Activated T-helper 17 cell treated with anti-CD3 and anti-CD28 coated beads, Interleukin-2, amount 50 U/mL, for 72 hours (primary cell): Measurements from ENCODE around the gene UGT2B7. TPM values are rescaled to one million over a fixed set of nuclear protein-coding genes. Genes with fewer than 3 reads are reported as not detected.

Experiments
- ATAC-seq: fragments of 150-1000 bp; cut with Tn5 transposase; replicated peaks from 2 replicates; pipeline ENCODE4 v1.10.0; 2021; ENCODE audit warnings: mild to moderate bottlenecking, moderate library complexity
- H3K27ac Mint-ChIP-seq: one replicate; pipeline ENCODE4 v1.8.0; 2022; ENCODE audit warnings: mixed read lengths
- H3K27me3 Mint-ChIP-seq: one replicate; pipeline ENCODE4 v1.8.0; 2022; ENCODE audit warnings: mixed read lengths
- H3K36me3 Mint-ChIP-seq: one replicate; pipeline ENCODE4 v1.8.0; 2022; ENCODE audit warnings: low read depth, mild to moderate bottlenecking, mixed read lengths
- H3K4me1 Mint-ChIP-seq: one replicate; pipeline ENCODE4 v1.8.0; 2022; ENCODE audit warnings: mixed read lengths
- H3K4me3 Mint-ChIP-seq: one replicate; pipeline ENCODE4 v1.8.0; 2022; ENCODE audit warnings: mild to moderate bottlenecking, mixed read lengths
- H3K9me3 Mint-ChIP-seq: one replicate; pipeline ENCODE4 v1.8.0; 2022; ENCODE audit warnings: mixed read lengths
- total RNA-seq, 2 donors: library from RNA; stranded (reverse); gene quantifications; one replicate each; pipeline ENCODE4 v1.2.3, GENCODE V29; 2022

Gene UGT2B7
- total RNA-seq, 2 donors from 2014 or later = not detected

DNA sequence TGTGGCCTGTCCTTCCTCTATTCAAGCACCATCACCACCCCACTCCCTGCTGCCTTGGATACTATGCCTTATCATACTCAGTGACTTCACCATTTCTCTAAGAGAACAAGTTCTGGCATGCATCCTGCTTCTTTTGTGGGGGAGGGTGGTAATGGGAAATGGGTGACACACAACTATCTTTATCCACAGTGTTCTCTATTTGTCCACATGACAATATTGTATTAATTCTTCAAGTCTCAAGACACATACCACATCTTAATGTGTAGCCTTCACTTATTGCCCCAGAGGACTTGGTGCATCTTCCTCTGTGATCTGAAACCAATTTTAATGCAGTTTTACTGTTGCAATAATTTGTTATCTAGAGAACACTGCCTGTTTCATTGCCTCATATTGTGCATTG lies 29.3 kb upstream of the UGT2B7 start:
- H3K27me3 Mint-ChIP-seq = no peaks in the 10 kb centered on the region
- H3K27ac Mint-ChIP-seq = no peak overlapping the region
- H3K4me3 Mint-ChIP-seq = no peak overlapping the region
- H3K9me3 Mint-ChIP-seq = no peaks in the 10 kb centered on the region
- H3K4me1 Mint-ChIP-seq = no peaks in the 10 kb centered on the region
- H3K36me3 Mint-ChIP-seq = no peaks in the 10 kb centered on the region
- no peak for ATAC-seq

DNA sequence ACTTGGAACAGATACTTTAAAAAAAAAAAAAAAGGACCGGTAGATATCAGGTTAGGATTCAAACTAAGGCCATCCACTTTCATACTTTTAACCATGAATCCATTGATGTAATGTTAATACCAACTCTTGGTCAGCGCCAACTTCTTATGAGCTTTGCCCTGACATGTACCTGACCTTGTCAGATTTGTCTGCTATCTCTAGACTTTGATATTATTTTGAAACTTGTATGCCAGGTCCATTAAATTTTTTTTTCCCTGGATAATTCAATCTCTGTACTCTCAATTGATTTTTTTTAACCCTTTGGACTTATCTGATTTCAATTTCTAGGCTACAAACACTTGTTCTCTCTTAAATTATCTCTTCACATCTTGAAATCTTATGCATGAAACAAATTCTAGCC lies 27.2 kb upstream of the UGT2B7 start:
- no peak overlapping the region for H3K4me3 Mint-ChIP-seq
- H3K27ac Mint-ChIP-seq = no peak overlapping the region
- no peaks in the 10 kb centered on the region for H3K9me3 Mint-ChIP-seq
- no peaks in the 10 kb centered on the region for H3K4me1 Mint-ChIP-seq
- no peaks in the 10 kb centered on the region for H3K36me3 Mint-ChIP-seq
- no peak for ATAC-seq
- no peaks in the 10 kb centered on the region for H3K27me3 Mint-ChIP-seq

DNA sequence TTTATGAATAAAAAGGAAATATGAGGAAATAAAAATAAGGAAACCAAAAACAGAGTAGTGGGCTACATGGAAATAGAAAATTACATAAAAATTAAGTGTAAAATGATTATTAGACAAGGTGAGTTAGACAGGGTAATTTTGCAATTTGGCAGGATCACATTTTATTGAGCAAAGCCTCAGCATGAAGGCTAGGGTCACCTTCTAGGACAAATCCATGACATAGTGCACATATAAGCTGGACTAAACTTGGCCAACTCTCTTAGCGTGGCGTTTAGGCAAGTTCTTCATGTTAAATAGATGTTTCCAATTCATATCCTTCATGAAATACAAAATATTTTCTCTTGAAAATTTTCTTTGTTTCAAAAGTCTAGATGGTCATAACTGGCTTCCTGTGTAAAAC lies 25.7 kb upstream of the UGT2B7 start:
- no peaks in the 10 kb centered on the region for H3K36me3 Mint-ChIP-seq
- H3K27ac Mint-ChIP-seq = no peak overlapping the region
- no peaks in the 10 kb centered on the region for H3K4me1 Mint-ChIP-seq
- H3K27me3 Mint-ChIP-seq = no peaks in the 10 kb centered on the region
- no peak for ATAC-seq
- H3K9me3 Mint-ChIP-seq = no peaks in the 10 kb centered on the region
- H3K4me3 Mint-ChIP-seq = no peak overlapping the region

DNA sequence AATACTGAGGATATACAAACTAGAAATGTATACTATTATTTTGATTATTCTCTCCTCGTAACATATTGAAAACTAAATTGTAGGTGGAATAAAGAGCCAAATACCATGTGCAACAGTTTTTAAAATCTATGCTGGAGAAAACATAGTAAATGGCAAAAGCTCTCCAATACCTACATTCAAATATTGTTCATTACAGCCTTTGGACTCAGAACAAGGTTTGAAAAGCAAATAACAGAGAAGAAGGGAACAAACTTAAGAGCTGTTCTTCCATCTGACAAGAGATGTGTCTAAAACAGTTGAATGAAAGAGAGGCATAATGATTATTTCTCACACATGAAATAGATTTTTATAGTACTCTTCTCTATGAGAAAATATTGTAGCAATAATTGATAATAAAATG lies 25.0 kb upstream of the UGT2B7 start:
- Mint-ChIP-seq H3K27me3 (no peaks in the 10 kb centered on the region), H3K4me1 (no peaks in the 10 kb centered on the region), H3K36me3 (no peaks in the 10 kb centered on the region), H3K27ac (no peak overlapping the region), H3K9me3 (no peaks in the 10 kb centered on the region), H3K4me3 (no peak overlapping the region)
- ATAC-seq = no peak

DNA sequence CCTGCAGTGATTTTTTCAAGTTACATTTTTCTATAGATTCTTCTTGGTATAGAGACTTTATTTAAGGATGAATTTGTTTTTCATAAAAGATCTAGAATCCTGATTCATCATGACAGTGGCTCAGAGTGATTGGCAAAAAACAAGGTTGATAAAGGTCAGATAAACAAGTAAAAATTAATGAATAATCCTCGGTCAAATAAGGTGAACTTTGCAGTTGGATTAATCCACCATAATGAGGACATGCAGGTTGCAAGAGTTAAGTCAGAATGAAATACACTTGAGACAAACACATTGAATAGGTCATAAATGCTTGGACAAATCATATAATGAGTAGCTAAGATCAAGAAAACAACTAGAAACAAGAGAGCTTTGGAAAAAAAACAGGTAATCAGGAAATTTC lies 22.9 kb upstream of the UGT2B7 start:
- no peaks in the 10 kb centered on the region for H3K27me3 Mint-ChIP-seq
- no peaks in the 10 kb centered on the region for H3K9me3 Mint-ChIP-seq
- no peak overlapping the region for H3K27ac Mint-ChIP-seq
- H3K36me3 Mint-ChIP-seq = no peaks in the 10 kb centered on the region
- H3K4me1 Mint-ChIP-seq = no peaks in the 10 kb centered on the region
- no peak for ATAC-seq
- no peak overlapping the region for H3K4me3 Mint-ChIP-seq

DNA sequence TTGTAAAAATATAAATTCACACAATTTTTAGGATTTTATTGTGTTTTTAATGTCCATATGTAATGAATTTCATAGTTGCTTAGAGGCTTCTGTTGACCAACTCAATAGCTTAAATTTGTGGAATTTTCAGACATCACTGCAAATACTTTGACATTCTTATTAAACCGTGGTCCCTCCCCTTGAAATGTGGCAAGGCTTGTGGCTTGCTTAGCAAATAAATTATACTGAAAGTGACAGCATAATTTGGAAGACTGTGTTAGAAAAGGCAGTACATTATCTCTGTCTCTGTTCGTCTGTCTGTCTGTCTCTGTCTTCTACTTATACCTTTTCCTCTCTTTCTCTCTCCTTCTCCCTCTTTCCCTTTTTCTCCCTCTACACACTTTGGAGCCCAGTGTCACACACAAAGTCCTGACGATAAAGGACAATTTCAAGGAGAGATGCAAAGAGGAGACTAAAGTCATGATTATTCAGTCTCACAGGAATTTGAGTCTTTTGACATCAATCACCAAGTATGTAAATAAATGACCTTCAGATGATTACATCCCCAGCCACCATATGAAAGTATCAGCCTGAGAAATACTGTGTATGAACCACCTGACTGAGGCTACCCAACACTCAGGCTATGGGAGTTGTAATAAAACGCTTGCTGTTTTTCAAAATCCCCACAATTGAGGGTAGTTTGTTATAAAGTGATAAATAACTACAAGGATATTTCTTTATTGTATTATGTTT lies 21.0 kb upstream of the UGT2B7 start:
- no peaks in the 10 kb centered on the region for H3K36me3 Mint-ChIP-seq
- no peak overlapping the region for H3K27ac Mint-ChIP-seq
- H3K27me3 Mint-ChIP-seq = no peaks in the 10 kb centered on the region
- H3K4me1 Mint-ChIP-seq = no peaks in the 10 kb centered on the region
- H3K4me3 Mint-ChIP-seq = no peak overlapping the region
- H3K9me3 Mint-ChIP-seq = no peaks in the 10 kb centered on the region
- ATAC-seq = no peak

DNA sequence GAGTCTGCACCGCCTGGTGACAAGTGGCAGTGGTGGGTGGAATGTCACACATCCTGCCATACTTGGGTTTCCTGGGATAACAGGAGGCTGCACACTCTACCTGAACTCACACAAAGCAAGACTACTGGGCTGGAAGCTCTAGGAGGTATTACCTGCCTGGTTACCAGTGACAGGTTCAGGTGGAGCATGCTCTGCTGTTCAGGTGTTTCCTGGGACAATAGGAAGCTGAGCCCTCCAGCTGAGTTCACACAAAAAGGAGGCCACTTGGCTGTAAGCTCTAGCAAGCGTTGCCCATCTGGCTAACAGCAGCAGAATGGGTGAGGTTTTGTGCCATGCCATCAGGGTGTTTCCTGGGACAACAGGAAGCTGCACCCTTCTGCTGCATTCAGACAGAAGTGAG lies 17.4 kb upstream of the UGT2B7 start:
- ATAC-seq = no peak
- H3K36me3 Mint-ChIP-seq = no peaks in the 10 kb centered on the region
- H3K4me3 Mint-ChIP-seq = no peak overlapping the region

DNA sequence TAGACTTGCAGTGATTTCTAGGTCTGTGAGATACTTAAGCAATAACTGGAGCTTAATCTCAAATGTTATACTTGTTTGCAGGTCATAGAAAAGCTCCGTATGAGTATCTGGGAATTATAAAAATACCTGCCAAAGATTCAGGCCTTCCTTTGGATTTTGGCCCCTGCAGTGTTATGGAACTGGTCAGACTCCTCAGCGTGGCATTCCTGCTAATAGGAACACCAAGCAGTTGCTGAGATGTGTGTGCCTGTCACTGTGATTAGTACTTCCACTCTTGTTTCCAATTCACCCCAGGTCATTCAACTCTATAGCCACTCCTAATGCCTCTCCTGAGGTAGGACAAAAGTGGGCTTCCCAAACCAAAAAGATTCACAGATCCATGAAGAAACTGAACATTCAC lies 7.8 kb upstream of the UGT2B7 start:
- Mint-ChIP-seq H3K4me3 (no peak overlapping the region), H3K27me3 (no peaks in the 10 kb centered on the region), H3K36me3 (no peaks in the 10 kb centered on the region), H3K4me1 (no peaks in the 10 kb centered on the region), H3K9me3 (peaks cover 9% of the 10 kb centered on the region), H3K27ac (no peak overlapping the region)
- ATAC-seq = no peak

More for the DNA sequence above, 17.4 kb upstream of the UGT2B7 start:
- Mint-ChIP-seq H3K4me1 (no peaks in the 10 kb centered on the region), H3K9me3 (no peaks in the 10 kb centered on the region), H3K27me3 (no peaks in the 10 kb centered on the region), H3K27ac (no peak overlapping the region)

DNA sequence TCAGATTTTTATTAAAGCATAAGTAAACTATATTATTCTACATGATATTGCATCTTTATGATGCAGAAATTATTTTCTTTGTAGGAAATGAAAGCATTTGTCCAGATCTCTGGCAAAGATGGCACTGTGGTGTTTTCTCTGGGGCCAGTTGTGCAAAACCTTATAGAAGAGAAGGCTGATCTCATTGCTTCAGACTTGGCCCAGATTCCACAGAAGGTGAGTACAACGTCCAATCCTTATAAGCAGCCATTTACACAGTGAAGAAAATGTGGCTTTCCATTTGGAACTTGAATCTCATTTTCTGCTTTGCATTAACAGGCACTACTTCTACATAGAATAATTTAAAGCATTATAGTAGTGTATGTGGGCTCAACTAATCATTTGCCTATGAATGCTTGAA lies 6.9 kb upstream of the UGT2B7 start:
- H3K9me3 Mint-ChIP-seq = peaks cover 9% of the 10 kb centered on the region
- no peak overlapping the region for H3K4me3 Mint-ChIP-seq
- no peaks in the 10 kb centered on the region for H3K27me3 Mint-ChIP-seq
- no peak for ATAC-seq
- H3K36me3 Mint-ChIP-seq = no peaks in the 10 kb centered on the region
- H3K27ac Mint-ChIP-seq = no peak overlapping the region
- no peaks in the 10 kb centered on the region for H3K4me1 Mint-ChIP-seq

DNA sequence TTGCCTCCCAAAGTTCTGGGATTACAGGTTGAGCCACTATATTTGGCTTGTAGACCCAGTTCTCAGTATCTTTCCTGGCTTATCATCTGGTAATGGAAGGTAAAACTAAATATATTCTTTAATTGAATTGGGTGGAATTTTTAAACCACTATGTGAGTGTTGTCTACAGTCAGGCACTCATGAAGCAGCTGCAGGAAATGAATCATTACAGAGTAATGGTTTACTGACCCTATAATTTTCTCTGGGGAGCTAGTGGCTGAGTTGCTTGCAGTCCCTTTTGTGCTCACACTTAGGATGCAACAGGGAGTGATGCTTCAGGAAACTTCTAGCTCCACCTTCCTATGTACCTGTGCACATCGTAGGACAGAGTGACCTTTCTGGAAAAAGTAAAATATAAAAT lies 4.1 kb upstream of the UGT2B7 start:
- Mint-ChIP-seq H3K4me1 (no peaks in the 10 kb centered on the region), H3K36me3 (no peaks in the 10 kb centered on the region), H3K27ac (no peak overlapping the region), H3K27me3 (no peaks in the 10 kb centered on the region), H3K4me3 (no peak overlapping the region), H3K9me3 (peaks cover 5% of the 10 kb centered on the region)
- ATAC-seq = no peak

DNA sequence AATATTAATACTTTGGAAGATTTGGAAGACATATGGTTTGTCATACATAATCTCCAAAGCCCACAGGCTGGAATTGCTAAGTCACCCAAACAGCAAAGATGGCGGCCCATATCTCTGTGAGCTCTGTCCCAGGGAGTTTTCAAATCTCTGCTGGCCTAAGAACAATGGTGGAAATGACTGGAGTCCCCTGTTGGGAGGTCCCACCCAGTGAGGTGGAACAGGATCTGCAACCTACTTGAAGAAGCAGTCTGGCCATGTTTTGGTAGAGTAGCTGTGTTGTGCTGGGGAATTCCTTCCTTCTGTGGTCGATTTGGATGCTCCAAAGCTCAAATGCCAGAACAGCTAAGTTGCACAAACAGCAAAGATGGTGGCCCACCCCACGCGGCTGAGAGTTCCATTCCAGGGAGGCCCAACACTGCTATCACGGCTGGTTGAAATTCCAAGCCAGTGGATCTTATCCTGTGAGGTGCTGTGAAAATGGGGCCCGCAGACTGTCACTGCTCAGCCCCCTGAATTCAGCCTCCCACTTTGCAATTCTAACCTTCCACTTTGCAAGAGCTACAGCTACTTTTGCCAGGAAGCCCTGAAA lies 3.2 kb upstream of the UGT2B7 start:
- no peaks in the 10 kb centered on the region for H3K4me1 Mint-ChIP-seq
- no peak overlapping the region for H3K27ac Mint-ChIP-seq
- ATAC-seq = no peak
- H3K27me3 Mint-ChIP-seq = no peaks in the 10 kb centered on the region
- no peaks in the 10 kb centered on the region for H3K36me3 Mint-ChIP-seq
- no peak overlapping the region for H3K4me3 Mint-ChIP-seq
- peaks cover 5% of the 10 kb centered on the region for H3K9me3 Mint-ChIP-seq

DNA sequence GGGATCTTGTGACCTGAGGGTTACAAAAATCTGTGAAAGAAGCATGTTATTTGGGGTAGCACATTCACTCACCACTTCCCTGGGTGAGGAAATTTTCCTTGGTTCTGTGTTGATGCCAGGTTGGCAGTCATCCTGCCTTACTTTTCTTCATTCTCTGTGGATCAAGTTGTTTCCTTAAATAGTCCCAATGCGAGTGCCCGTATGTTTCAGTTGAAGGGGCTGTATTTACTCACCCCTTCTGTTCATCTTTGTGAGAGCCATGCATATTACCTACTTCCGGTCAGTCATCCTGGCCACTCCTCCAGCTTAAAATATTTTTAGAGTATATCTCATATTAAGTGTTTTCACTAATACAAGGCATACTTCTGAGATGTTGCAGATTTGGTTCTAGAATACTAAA lies 2.6 kb upstream of the UGT2B7 start:
- no peak overlapping the region for H3K27ac Mint-ChIP-seq

DNA sequence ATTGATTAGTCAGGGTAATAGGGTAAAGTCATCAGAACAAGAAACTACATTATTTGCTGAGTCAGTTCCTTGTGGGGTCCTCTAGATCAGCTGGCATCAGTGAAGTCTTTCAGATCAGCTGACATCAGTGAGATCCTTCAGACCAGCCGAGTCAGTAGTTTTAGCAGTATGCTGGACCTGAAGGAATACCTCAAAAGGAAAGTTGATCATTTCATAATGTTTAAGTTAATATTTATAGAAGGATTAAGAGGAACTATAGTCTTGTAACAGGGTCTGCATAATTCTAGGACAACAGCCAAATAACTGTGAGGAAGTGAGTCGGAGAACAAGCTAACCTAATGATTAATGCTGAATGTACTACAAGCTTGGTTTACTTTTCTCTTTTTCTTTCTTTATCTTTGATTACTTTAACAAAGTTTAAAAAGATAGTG lies 958 bp upstream of the UGT2B7 start:
- H3K27me3 Mint-ChIP-seq = no peaks in the 10 kb centered on the region
- no peaks in the 10 kb centered on the region for H3K4me1 Mint-ChIP-seq
- H3K4me3 Mint-ChIP-seq = no peak overlapping the region
- H3K36me3 Mint-ChIP-seq = no peaks in the 10 kb centered on the region
- H3K27ac Mint-ChIP-seq = no peak overlapping the region
- ATAC-seq = no peak
- H3K9me3 Mint-ChIP-seq = no peaks in the 10 kb centered on the region

More for the DNA sequence above, 2.6 kb upstream of the UGT2B7 start:
- H3K9me3 Mint-ChIP-seq = peaks cover 4% of the 10 kb centered on the region
- H3K4me1 Mint-ChIP-seq = no peaks in the 10 kb centered on the region
- H3K36me3 Mint-ChIP-seq = no peaks in the 10 kb centered on the region
- no peaks in the 10 kb centered on the region for H3K27me3 Mint-ChIP-seq
- H3K4me3 Mint-ChIP-seq = no peak overlapping the region
- no peak for ATAC-seq

DNA sequence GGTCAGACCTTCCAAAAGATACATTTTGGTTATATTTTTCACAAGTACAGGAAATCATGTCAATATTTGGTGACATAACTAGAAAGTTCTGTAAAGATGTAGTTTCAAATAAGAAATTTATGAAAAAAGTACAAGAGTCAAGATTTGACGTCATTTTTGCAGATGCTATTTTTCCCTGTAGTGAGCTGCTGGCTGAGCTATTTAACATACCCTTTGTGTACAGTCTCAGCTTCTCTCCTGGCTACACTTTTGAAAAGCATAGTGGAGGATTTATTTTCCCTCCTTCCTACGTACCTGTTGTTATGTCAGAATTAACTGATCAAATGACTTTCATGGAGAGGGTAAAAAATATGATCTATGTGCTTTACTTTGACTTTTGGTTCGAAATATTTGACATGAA lies 536 bp downstream of the UGT2B7 start:
- H3K4me1 Mint-ChIP-seq = no peaks in the 10 kb centered on the region
- no peaks in the 10 kb centered on the region for H3K27me3 Mint-ChIP-seq
- no peak overlapping the region for H3K27ac Mint-ChIP-seq
- H3K9me3 Mint-ChIP-seq = no peaks in the 10 kb centered on the region
- no peak for ATAC-seq
- no peak overlapping the region for H3K4me3 Mint-ChIP-seq
- H3K36me3 Mint-ChIP-seq = no peaks in the 10 kb centered on the region

DNA sequence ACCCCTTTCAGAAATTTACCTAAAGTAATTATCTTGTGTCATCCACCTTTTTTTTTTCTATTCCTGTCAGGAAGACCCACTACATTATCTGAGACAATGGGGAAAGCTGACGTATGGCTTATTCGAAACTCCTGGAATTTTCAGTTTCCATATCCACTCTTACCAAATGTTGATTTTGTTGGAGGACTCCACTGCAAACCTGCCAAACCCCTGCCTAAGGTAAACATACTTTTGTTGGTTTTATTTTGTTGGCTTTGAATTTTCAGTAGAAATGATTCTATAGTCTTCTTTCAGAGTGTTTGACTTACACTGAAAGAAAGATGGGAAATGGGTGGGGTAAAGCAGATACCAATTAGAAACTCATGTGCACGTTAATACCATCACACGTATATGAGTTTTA lies 2.2 kb downstream of the UGT2B7 start:
- H3K9me3 Mint-ChIP-seq = no peaks in the 10 kb centered on the region
- no peak overlapping the region for H3K4me3 Mint-ChIP-seq
- H3K27ac Mint-ChIP-seq = no peak overlapping the region

More for the DNA sequence above, 2.2 kb downstream of the UGT2B7 start:
- Mint-ChIP-seq H3K4me1 (no peaks in the 10 kb centered on the region), H3K36me3 (no peaks in the 10 kb centered on the region), H3K27me3 (no peaks in the 10 kb centered on the region)
- ATAC-seq = no peak
